NOMO-1 treated with dmso at 0.1 percent for 144 hours (cell line): ENCODE measurements around the gene SLC35G1.

Source experiments
- DNase-seq: peaks from one replicate; lab custom pipeline; 2025; ENCODE audit not compliant: unreplicated experiment; lab: John Stamatoyannopoulos, UW

Gene SLC35G1

GRCh38 chr10:93893646-93894515 lies at the start of gene SLC35G1:
Gene SLC35G1, plus strand, starts transcription at chr10:93893978. Its CDS starts 56 bp downstream, at chr10:93894034.
- DNase-seq, result peak; percentile 58

DNA sequence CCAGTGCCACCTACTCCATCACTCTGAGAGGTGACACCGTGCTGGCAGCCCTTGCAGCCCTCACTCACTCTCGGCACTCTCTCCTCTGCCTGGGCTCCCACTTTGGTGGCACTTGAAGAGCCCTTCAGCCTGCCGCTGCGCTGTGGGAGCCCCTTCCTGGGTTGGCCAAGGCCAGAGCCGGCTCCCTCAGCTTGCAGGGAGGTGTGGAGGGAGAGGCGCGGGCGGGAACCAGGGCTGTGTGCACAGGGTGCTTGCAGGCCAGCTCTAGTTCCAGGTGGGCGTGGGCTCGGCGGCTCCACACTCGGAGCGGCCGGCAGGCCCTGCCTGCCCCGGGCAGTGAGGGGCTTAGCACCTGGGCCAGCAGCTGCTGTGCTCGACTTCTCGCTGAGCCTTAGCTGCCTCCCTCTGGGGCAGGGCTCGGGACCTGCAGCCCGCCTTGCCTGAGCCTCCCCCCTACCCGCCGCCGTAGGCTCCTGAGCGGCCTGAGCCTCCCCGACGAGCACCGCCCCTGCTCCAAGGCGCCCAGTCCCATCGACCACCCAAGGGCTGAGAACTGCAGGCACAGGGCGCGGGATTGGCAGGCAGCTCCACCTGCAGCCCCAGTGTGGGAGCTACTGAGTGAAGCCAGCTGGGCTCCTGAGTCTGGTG lies 48.7 kb upstream of the SLC35G1 start:
- DNase-seq, result no peak

DNA sequence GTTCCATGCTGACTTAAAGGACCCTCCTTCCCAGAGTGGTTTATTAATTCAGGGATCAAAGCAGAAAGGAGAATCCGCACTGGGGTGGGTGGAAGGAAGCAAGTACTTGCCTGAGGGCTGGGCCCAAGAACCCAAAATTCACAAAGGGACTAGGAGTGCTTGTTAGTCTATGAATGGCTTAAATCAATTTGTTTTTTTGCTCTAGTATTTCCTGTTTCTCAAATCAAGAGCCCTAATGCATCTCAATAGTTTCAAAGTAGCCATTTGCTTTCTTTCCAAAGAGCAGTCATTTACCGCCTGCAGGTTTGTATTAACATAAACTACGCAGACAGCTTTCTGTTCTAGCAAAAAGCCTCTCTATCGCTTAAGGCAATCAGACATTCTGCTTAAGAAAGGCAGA lies 44.2 kb upstream of the SLC35G1 start:
- DNase-seq, result no peak

GRCh38 chr10:93850031-93851015 lies 43.5 kb upstream of the SLC35G1 start:
- no peak for DNase-seq

- no peak for DNase-seq
These were observed 42.6 kb upstream of the SLC35G1 start for GRCh38 chr10:93851169-93851568.

DNA sequence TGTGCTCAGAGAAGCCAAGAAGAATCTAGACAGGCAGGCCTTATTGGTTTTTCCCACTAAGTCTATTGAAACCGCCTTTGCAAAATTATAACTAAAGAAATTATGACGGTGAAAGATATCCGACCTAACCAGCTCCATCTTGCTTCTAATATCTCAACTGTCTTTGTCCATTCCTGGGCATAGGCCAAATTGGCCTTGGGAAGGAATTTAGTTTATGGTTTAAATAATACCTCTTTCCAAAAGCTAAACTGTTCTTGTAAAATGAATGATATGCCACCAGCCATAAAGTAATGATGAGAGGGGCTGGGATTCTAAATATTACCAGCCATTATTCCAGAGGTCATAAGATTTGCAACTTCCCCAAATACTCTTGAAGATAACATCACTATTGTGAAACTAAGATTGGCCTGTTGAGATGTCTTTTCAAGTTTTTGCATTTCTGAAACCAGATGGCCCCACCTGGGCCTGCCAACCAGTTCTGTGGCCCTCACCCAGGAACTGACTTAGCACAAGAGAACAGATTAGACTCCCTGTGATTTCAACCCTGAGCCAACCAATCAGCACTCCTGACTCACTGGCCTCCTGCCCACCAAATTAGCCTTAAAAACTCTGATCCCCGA lies 41.2 kb upstream of the SLC35G1 start:
- DNase-seq, result peak; percentile 21

DNA sequence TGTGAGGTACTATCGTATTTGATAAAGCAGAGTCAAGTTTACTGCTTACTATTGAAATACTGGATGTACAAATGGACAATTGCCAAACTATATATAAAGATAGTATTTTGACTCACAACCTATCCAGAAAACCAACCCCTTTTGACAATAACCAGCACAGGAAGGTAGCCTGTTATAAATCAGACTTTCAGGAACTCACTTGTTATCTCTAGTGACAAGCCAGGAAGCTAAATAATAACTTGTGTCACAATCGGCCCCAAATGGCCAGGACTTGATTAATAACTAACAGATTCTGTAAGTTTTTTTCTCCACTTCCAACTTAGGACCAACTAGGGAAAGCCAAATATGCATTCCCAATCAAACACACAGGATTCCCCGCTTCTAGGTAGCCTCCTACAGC lies 38.8 kb upstream of the SLC35G1 start:
- peak; percentile 77 for DNase-seq

DNA sequence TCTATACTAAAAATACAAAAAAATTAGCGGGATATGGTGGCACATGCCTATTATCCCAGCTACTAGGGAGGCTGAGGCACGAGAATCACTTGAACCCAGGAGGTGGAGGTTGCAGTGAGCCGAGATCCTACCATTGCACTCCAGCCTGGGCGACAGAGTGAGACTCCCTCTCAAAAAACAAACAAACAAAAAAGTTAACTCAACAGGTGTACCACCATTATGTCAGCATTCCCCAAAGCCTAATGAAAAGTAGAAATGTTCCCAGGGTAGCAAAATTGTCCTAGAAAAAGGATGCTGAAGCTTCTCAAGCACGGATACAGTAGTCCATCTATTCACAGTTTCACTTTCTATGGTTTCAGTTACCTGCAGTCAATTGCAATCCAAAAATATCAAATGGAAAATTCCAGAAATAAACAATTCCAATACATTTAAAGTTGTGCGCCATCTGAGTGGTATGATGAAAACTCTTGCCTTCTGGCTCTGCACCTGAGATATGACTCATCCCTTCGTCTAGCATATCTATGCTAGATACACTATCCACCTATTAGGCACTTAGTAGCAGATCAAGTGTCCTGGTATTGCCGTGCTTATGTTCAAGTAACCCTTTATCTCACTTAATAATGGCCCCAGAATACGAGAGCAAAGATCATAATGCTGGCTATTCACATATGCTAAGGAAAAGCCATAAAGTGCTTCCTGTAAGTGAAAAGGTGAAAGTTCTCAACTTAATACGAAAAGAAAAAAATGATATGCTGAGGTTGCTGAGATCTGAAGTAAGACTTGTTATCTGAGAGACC lies 37.2 kb upstream of the SLC35G1 start:
- no peak for DNase-seq

DNA sequence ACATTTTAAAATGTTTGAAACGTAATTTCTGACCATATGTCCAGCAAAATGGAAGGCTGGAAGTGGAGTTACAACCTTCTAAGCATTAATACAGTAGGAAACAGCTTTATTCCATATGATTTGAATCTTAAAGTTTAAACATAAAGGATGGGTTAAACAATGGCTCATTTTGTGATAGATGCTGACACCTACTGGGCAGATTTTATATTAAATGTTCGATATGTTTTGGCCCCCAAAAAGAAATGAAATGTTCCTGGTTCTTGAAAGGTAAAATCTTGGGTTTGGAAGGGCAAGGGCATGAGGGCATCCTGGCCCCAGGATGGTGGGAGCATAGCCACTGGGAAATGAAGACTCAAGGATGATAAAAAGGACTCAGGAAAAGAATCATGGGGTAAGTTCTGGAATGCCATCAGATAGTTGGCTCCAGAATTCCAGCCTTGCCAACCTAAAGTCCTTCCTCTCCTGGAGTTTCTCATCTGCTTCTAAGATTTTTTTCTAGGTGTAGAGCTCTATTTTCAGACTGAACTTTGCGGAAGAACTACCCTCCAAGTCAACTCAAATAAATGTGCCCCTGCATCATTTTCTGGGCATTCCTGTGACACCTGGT lies 34.6 kb upstream of the SLC35G1 start:
- no peak for DNase-seq

- DNase-seq, result no peak
These were observed 32.0 kb upstream of the SLC35G1 start for GRCh38 chr10:93861825-93862224.

GRCh38 chr10:93865794-93866425 lies 27.9 kb upstream of the SLC35G1 start:
- no peak for DNase-seq

GRCh38 chr10:93867525-93867924 lies 26.3 kb upstream of the SLC35G1 start:
- DNase-seq, result no peak

DNA sequence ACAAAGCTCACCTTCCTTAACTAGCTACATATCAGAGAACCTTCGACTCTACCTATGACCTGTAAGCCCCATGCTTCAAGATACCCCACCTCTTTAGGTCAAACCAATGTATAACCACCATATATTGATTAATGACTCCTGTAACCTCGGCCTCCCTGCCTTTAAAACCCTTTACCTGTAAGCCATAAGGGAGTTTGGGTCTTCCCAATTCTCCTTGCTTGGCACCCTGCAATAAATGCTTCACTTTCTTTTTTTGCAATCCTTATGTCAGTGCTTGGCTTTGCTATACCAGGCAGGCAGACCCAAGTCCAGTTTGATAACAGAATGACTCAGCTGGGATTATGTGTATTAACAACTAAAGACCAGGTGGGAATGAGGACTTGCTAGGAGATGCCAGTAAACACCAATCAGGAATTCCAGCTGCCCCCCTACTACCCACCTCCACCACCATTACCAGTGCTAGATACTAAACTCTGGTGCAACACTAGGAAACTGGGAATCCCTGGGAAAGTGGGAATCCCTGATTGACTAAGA lies 22.0 kb upstream of the SLC35G1 start:
- no peak for DNase-seq

- DNase-seq, result no peak
These were observed 21.2 kb upstream of the SLC35G1 start for GRCh38 chr10:93872375-93873158.

DNA sequence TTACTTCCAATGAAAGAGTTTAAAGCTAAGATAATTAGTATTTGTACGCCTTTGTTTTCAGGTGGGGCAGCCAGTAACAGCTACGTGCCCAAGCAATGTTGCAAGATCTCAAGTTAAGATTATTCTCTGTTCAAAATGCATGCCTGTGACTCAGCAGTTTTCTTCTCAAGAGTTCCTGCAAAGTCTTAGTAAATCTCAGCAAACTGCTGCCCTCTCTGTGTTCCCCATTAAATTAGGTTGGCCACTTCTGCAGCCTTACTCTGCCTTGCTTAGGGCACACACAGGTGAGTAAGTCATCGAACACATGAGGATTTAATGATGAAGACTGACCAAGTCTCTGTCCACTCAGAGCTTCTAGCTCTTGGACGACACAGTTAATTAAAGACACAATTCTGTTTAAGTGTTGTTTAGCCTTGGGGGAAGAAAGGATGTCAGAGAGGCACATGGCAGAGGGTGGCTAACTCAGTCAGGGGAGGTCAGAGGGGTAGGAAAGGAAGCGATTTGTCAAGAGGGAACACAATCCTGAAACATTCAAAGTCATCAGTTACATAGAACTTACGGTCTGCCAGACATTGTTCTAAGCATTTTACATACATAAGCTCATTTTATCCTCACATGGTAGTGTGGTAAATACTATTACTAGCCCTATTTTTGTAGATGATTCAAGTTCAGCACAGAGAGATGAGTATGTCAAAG lies 20.2 kb upstream of the SLC35G1 start:
- peak; percentile 38 for DNase-seq

DNA sequence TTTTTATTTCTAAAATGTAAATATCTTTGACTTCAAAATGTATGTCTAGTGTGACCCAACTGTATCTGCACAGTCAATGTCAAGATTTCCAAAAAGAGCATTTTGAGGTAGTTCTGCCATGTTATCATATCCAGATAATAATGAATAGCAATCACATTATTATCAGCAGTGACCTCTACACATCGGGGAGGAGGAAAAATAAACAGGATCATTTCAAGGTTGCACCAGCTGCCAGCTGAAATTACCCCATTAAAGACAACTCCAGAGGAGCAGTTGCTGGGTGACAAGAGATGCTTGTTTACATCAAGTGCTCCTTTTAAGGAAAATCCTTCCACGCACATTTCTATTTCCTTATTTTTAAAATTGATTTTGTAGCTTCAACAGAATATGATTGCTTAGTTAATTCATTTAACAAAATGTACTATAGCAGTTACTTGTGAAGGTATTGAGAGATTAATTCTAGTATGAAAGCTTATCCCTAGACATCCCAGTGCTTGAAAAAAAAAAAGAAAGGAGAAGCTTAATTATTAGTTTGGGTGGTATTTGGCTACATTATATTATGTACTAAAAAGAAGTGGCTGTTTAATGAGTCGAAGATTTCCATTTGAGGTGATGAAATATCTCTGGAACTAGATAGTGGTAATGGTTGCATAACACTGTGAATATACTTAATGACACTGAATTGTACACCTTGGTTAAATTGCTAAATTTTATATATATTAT lies 19.3 kb upstream of the SLC35G1 start:
- DNase-seq, result no peak

DNA sequence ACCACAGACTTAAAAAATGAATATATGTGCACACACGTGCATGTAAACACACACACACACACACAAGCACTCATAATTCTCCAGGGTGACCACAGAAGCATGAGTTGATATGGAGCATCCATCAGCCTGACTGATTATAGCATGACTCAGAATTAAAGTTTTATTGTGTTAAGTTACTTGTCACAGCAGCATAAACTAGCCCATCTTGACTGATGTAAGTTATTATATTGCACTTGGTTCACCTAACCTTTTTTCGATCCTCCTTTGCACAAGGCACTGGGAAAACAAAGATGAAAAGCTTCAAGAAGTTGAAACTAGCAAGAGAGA lies 18.8 kb upstream of the SLC35G1 start:
- no peak for DNase-seq
